Measurements from ENCODE around the gene PDHA2.

The PDHA2 gene

DNA sequence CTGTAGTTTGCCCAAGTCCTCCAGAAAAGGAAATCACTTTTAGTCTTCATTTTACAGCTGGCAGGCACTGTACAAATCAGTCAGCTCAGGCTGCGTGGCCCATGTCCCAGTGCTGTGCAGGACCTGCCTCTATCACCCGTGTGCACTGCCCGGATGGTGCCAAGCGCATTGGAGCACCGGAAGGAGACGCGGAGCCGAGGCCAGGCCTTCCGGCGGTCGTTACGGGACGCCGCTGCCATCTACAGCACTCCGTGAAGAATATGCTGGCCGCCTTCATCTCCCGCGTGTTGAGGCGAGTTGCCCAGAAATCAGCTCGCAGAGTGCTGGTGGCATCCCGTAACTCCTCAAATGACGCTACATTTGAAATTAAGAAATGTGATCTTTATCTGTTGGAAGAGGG is at the start of gene PDHA2:
PDHA2 (plus strand) TSS at position 203 of the 400 bp plus-strand sequence; CDS start at position 261, 58 bp downstream.
- no peak within 1 kb of the TSS for H3K27ac ChIP-seq (ENCODE audit: low read depth, low read length)

DNA sequence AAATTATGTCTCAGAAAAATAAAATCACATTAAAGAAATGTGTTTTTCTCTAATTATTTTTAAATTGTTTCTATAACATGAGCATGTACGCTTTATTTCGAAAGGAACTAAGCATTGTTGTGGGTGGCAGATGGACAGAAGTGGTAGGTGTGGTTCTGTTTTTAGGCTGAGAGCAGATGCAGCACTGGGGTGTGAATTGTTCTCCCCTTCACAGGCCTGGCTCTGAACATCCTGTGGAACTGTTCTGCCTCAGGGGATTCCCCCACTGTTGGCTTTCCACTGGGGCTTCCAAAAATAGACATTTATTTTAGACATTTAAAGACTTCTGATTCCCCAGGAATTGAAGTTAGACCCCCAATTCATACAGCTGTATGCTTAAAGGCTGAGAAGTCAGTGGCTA is 41.9 kb upstream of the PDHA2 start:
- Histone ChIP-seq H3K36me3 (ENCODE audit: insufficient read depth, low read length) (no peaks in the 10 kb centered on the region), H2AFZ (ENCODE audit: low read length, unreplicated experiment) (no peak overlapping the region), H3K4me3 (ENCODE audit: low read depth, low read length) (no peak overlapping the region), H3K4me1 (ENCODE audit: control insufficient read depth, insufficient read depth, low read length, unreplicated experiment) (no peaks in the 10 kb centered on the region), H3K27me3 (ENCODE audit: insufficient read depth, low read length) (no peaks in the 10 kb centered on the region), H3K27ac (ENCODE audit: low read depth, low read length) (no peak overlapping the region), H3K79me2 (ENCODE audit: control insufficient read depth, insufficient read depth, low read length, unreplicated experiment) (no peaks in the 10 kb centered on the region)

More for the DNA sequence above, at the start of gene PDHA2:
- Histone ChIP-seq H3K4me1 (ENCODE audit: control insufficient read depth, insufficient read depth, low read length, unreplicated experiment) (no peaks in the 10 kb centered on the region), H3K27me3 (ENCODE audit: insufficient read depth, low read length) (no peaks in the 10 kb centered on the region), H3K4me3 (ENCODE audit: low read depth, low read length) (no peak within 1 kb of the TSS), H3K79me2 (ENCODE audit: control insufficient read depth, insufficient read depth, low read length, unreplicated experiment) (no peaks in the 10 kb centered on the region), H2AFZ (ENCODE audit: low read length, unreplicated experiment) (no peak within 1 kb of the TSS), H3K36me3 (ENCODE audit: insufficient read depth, low read length) (no peaks in the 10 kb centered on the region)

DNA sequence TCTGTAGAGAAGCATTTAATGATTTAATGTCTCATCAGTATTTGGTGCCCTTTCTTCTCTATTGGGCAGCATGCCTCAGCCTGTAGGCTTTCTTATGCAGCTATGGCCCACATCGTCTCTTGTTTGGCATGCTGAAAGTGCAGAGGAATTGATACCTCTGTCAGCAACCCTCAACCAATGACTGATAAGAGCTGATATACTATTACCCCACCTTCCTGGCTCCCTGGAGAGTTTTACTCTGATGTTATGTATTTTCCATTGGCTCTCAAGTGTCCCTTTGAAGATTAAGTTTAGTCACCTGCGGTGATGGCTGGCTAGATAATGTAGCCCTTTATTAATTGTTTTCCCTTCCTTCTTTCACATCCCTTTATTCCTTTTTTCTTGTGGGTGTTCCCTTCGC is 41.2 kb upstream of the PDHA2 start:
- Histone ChIP-seq H3K27ac (ENCODE audit: low read depth, low read length) (no peak overlapping the region), H3K4me1 (ENCODE audit: control insufficient read depth, insufficient read depth, low read length, unreplicated experiment) (no peaks in the 10 kb centered on the region), H2AFZ (ENCODE audit: low read length, unreplicated experiment) (no peak overlapping the region), H3K27me3 (ENCODE audit: insufficient read depth, low read length) (no peaks in the 10 kb centered on the region), H3K36me3 (ENCODE audit: insufficient read depth, low read length) (no peaks in the 10 kb centered on the region), H3K4me3 (ENCODE audit: low read depth, low read length) (no peak overlapping the region), H3K79me2 (ENCODE audit: control insufficient read depth, insufficient read depth, low read length, unreplicated experiment) (no peaks in the 10 kb centered on the region)

DNA sequence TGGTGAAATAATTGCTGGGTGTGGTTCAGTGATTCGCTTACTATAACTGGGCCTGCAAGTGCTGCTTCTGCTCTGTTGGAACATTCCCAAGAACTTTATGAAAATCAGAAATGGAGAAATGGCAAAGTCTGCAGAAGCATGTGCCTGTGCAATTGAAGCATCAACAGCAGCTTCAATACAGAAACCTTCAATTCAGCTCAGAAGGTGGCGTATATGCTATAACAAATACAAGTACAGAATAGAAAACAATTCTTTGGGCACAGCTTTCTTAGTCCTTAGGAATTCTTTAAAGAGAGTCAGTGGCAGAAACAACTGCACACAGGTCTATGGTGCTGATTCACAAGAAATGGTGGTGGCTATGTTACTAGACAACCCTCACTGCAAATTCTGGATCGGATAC is 18.0 kb upstream of the PDHA2 start:
- no peaks in the 10 kb centered on the region for H3K27me3 ChIP-seq (ENCODE audit: insufficient read depth, low read length)
- H3K36me3 ChIP-seq (ENCODE audit: insufficient read depth, low read length), result no peaks in the 10 kb centered on the region
- no peaks in the 10 kb centered on the region for H3K4me1 ChIP-seq (ENCODE audit: control insufficient read depth, insufficient read depth, low read length, unreplicated experiment)
- no peak overlapping the region for H2AFZ ChIP-seq (ENCODE audit: low read length, unreplicated experiment)
- no peak overlapping the region for H3K27ac ChIP-seq (ENCODE audit: low read depth, low read length)
- no peaks in the 10 kb centered on the region for H3K79me2 ChIP-seq (ENCODE audit: control insufficient read depth, insufficient read depth, low read length, unreplicated experiment)
- no peak overlapping the region for H3K4me3 ChIP-seq (ENCODE audit: low read depth, low read length)

DNA sequence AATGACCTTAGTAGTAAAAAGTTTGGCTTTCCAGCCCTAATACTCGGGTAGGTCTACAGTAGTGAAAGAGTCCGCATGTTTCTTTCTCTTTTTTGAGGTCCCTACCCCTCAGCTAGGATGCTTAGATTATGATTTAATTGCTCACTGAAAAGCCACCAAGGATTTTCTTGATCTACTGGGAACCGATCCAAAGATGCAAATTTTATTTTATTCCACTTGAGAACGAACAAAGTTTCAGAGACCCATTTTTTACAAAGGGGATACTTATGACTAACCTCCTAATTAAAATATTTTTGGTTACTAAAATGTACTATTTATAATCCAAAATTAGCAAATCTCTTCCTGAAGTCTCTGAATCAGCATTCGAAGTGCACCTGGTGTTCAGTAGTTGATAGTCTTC is 14.3 kb upstream of the PDHA2 start:
- Histone ChIP-seq H3K4me3 (ENCODE audit: low read depth, low read length) (no peak overlapping the region), H3K27me3 (ENCODE audit: insufficient read depth, low read length) (no peaks in the 10 kb centered on the region), H3K36me3 (ENCODE audit: insufficient read depth, low read length) (no peaks in the 10 kb centered on the region), H3K27ac (ENCODE audit: low read depth, low read length) (no peak overlapping the region), H3K79me2 (ENCODE audit: control insufficient read depth, insufficient read depth, low read length, unreplicated experiment) (no peaks in the 10 kb centered on the region), H3K4me1 (ENCODE audit: control insufficient read depth, insufficient read depth, low read length, unreplicated experiment) (no peaks in the 10 kb centered on the region), H2AFZ (ENCODE audit: low read length, unreplicated experiment) (no peak overlapping the region)

DNA sequence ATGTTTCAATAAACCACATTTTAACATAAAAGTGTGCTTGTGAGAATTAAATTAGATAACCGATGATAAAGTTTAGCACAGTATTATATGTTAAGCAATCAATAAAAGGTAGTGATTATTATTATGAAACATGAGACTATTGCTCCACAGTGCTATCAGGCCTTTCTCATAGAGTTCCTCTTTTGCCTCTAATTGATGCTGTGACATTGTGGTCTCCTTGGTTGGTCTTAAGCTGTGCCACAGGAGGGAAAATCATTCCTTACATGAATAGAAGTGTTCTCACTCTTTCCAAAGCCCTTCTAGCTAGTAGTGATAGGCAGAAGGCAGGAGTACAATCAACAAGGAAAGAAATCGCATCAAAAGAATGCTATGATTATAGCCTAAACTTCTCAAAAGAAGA is 9.2 kb upstream of the PDHA2 start:
- Histone ChIP-seq H2AFZ (ENCODE audit: low read length, unreplicated experiment) (no peak overlapping the region), H3K27ac (ENCODE audit: low read depth, low read length) (no peak overlapping the region), H3K36me3 (ENCODE audit: insufficient read depth, low read length) (no peaks in the 10 kb centered on the region), H3K27me3 (ENCODE audit: insufficient read depth, low read length) (no peaks in the 10 kb centered on the region), H3K4me1 (ENCODE audit: control insufficient read depth, insufficient read depth, low read length, unreplicated experiment) (no peaks in the 10 kb centered on the region), H3K4me3 (ENCODE audit: low read depth, low read length) (no peak overlapping the region), H3K79me2 (ENCODE audit: control insufficient read depth, insufficient read depth, low read length, unreplicated experiment) (no peaks in the 10 kb centered on the region)

DNA sequence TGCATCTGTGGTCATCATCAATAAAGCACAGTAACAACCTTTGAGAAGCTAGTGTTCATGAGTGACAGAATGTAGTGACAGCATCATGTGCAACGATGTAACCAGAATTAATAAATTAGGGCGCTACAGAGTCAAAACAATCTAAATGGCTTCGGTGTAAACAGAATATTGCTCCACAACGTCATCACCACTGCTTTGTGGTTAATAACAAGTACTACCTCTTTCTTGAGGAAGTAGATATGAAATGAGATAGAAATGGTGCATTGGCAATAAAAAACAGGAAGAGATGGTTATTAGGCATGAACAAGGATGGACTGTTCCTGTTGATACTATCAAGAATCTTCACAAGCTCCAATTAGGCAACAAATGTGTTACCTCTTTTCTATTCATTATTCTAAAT is 8.7 kb upstream of the PDHA2 start:
- no peaks in the 10 kb centered on the region for H3K36me3 ChIP-seq (ENCODE audit: insufficient read depth, low read length)
- H3K4me1 ChIP-seq (ENCODE audit: control insufficient read depth, insufficient read depth, low read length, unreplicated experiment), result no peaks in the 10 kb centered on the region
- no peaks in the 10 kb centered on the region for H3K79me2 ChIP-seq (ENCODE audit: control insufficient read depth, insufficient read depth, low read length, unreplicated experiment)
- no peak overlapping the region for H2AFZ ChIP-seq (ENCODE audit: low read length, unreplicated experiment)
- no peaks in the 10 kb centered on the region for H3K27me3 ChIP-seq (ENCODE audit: insufficient read depth, low read length)
- no peak overlapping the region for H3K4me3 ChIP-seq (ENCODE audit: low read depth, low read length)
- H3K27ac ChIP-seq (ENCODE audit: low read depth, low read length), result no peak overlapping the region

DNA sequence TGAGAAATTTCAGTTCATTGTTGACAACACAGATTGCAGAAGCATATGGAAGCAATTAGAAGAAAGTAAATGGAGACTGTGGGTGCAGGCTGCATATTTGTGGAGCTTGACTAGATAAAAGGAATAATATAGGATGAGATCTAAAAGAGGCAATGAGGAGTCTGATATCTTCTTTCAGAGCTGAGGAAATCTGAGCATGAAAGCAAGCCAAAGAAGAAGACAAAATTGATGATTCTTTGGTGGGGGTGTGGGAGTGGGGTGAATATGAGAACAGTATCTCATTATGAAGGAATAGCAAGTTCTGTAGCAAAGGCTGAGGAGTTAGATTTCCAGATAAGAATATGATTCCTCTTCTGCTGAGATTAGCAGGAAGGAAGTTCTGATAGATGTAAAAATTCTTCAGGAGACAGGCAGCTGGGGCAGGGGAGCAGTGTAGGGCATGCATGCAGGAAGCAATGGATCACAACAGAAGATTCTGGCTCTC is 6.1 kb upstream of the PDHA2 start:
- Histone ChIP-seq H3K36me3 (ENCODE audit: insufficient read depth, low read length) (no peaks in the 10 kb centered on the region), H3K4me1 (ENCODE audit: control insufficient read depth, insufficient read depth, low read length, unreplicated experiment) (no peaks in the 10 kb centered on the region), H3K79me2 (ENCODE audit: control insufficient read depth, insufficient read depth, low read length, unreplicated experiment) (no peaks in the 10 kb centered on the region), H3K27ac (ENCODE audit: low read depth, low read length) (no peak overlapping the region), H3K27me3 (ENCODE audit: insufficient read depth, low read length) (no peaks in the 10 kb centered on the region), H2AFZ (ENCODE audit: low read length, unreplicated experiment) (no peak overlapping the region), H3K4me3 (ENCODE audit: low read depth, low read length) (no peak overlapping the region)

DNA sequence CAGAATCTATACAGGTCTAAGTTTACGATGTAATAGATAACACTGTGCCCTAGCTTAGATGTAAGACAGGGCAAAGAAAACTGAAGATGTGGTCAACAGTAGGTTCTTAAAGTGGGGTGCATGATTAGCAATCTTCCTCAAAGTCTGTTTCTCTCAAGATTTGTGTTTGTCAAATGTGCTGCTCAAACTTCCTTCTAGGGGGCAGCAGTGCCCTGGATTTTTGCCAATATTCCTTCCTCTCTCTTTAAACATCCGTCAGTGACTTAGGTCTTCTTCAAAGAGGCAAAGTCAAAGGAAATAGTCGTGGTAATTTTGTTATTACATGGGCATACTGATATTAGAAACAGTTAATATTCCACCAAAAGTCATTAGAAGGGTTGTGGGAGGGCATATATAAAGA is 4.2 kb upstream of the PDHA2 start:
- Histone ChIP-seq H2AFZ (ENCODE audit: low read length, unreplicated experiment) (no peak overlapping the region), H3K36me3 (ENCODE audit: insufficient read depth, low read length) (no peaks in the 10 kb centered on the region), H3K27ac (ENCODE audit: low read depth, low read length) (no peak overlapping the region), H3K4me1 (ENCODE audit: control insufficient read depth, insufficient read depth, low read length, unreplicated experiment) (no peaks in the 10 kb centered on the region), H3K79me2 (ENCODE audit: control insufficient read depth, insufficient read depth, low read length, unreplicated experiment) (no peaks in the 10 kb centered on the region), H3K4me3 (ENCODE audit: low read depth, low read length) (no peak overlapping the region), H3K27me3 (ENCODE audit: insufficient read depth, low read length) (no peaks in the 10 kb centered on the region)

DNA sequence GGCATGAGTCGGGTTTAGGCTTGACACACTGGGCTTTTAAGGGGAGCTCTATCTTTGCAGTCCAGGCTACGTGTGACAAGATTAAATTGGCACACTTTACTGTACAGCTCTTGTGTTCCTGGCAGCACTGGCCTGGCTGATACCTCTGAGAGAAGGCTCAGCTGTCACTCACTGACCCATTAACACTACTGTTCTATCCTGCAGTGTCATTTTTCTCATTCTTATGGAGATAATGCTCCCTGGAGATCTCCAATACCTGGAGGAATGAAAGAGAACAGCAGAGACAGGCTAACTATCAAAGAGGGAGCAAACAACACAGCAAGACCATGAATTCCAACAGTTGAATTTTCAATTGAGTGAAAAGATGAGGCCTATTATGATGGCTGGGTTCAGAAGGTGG is 1.7 kb upstream of the PDHA2 start:
- Histone ChIP-seq H3K27ac (ENCODE audit: low read depth, low read length) (no peak overlapping the region), H3K79me2 (ENCODE audit: control insufficient read depth, insufficient read depth, low read length, unreplicated experiment) (no peaks in the 10 kb centered on the region), H3K4me3 (ENCODE audit: low read depth, low read length) (no peak overlapping the region), H2AFZ (ENCODE audit: low read length, unreplicated experiment) (no peak overlapping the region), H3K4me1 (ENCODE audit: control insufficient read depth, insufficient read depth, low read length, unreplicated experiment) (no peaks in the 10 kb centered on the region), H3K36me3 (ENCODE audit: insufficient read depth, low read length) (no peaks in the 10 kb centered on the region), H3K27me3 (ENCODE audit: insufficient read depth, low read length) (no peaks in the 10 kb centered on the region)

DNA sequence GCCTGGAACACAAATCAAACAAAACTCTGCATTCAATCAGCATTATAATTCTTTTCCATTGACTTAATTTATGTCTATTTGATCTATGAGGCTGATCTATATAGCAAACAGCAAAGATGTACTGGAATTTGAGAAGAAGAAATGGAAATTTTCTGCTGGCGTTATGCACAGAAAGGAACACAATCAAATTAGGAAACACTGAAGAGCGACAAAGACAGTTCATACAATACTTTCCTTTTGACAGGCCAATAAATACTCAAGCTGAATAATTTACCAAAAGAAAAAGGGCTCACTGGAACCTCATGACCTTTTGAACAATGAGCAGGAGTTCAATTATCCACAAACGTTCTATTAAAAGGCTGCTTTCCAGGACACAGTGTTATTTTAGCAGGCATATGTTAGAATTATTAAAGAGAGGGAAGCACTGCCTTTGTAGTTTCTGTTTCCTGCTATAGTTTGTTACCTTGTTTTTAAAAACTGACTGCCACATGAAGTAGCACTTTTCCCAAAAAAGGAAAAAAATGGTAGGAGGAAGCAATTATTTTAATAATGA is 8.1 kb downstream of the PDHA2 start:
- Histone ChIP-seq H2AFZ (ENCODE audit: low read length, unreplicated experiment) (no peak overlapping the region), H3K27ac (ENCODE audit: low read depth, low read length) (no peak overlapping the region), H3K4me1 (ENCODE audit: control insufficient read depth, insufficient read depth, low read length, unreplicated experiment) (no peaks in the 10 kb centered on the region), H3K4me3 (ENCODE audit: low read depth, low read length) (no peak overlapping the region), H3K27me3 (ENCODE audit: insufficient read depth, low read length) (no peaks in the 10 kb centered on the region), H3K36me3 (ENCODE audit: insufficient read depth, low read length) (no peaks in the 10 kb centered on the region), H3K79me2 (ENCODE audit: control insufficient read depth, insufficient read depth, low read length, unreplicated experiment) (no peaks in the 10 kb centered on the region)

All from ACC112 (cell line).